Ovary (tissue), 3 donors: ENCODE measurements around the gene IMMP2L.

Source experiments
- EP300 ChIP-seq: sonication (generic); formaldehyde crosslinking; IDR thresholded peaks from one replicate; pipeline ENCODE4 v1.6.1; 2017; ENCODE audit warnings: antibody characterized with exemption
- POLR2A ChIP-seq: fragments of 450-650 bp; IDR thresholded peaks from one replicate; pipeline ENCODE4 v1.6.1; 2017; ENCODE audit warnings: antibody characterized with exemption, mild to moderate bottlenecking, moderate library complexity
- TF ChIP-seq, protein P1 (sequence below), 3 donors: fragments of 450-650 bp in 2 of 3; fragments of 200-600 bp in 1 of 3; IDR thresholded peaks; one replicate each; pipeline versions ENCODE4 v1.5.1 to v1.8.0; 2016 to 2022; ENCODE audit warnings: antibody characterized with exemption in 3 of 3, mild to moderate bottlenecking in 1 of 3
- donor health status: DM: no; HTN: no; CAD: no.

DNA sequence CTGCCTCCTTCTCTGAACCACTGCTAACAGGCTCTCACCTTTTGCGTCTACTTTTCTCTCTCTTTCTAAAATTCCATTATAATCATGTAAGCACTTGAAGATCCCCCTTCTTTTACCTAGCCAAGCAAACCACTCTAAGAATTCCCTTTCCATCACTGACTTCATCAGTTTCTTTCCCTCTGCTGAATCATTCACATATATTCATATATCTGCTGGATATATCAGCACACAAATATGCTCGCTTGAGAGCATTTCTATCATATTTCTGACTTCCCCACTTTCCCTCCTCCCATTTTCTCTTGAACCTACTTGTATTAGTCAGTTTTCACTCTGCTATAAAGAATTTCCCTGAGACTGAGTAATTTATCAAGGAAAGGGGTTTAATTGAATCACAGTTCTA, 555.6 kb downstream of the IMMP2L start:
- TF ChIP-seq, protein P1, sequence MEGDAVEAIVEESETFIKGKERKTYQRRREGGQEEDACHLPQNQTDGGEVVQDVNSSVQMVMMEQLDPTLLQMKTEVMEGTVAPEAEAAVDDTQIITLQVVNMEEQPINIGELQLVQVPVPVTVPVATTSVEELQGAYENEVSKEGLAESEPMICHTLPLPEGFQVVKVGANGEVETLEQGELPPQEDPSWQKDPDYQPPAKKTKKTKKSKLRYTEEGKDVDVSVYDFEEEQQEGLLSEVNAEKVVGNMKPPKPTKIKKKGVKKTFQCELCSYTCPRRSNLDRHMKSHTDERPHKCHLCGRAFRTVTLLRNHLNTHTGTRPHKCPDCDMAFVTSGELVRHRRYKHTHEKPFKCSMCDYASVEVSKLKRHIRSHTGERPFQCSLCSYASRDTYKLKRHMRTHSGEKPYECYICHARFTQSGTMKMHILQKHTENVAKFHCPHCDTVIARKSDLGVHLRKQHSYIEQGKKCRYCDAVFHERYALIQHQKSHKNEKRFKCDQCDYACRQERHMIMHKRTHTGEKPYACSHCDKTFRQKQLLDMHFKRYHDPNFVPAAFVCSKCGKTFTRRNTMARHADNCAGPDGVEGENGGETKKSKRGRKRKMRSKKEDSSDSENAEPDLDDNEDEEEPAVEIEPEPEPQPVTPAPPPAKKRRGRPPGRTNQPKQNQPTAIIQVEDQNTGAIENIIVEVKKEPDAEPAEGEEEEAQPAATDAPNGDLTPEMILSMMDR (IDR thresholded peaks at IDR 0.05): no peak
- no peak for TF ChIP-seq POLR2A
- no peak for TF ChIP-seq EP300
